Pons (tissue), 1 donor: ENCODE results near the gene CLEC16A.
A peak's percentile ranks its signal among the peaks of the same experiment; 100 is the strongest.

Experiments
- DNase-seq: peaks from one replicate; pipeline ENCODE4 v3.0.0-alpha.2; 2016; ENCODE audit warnings: low spot score

CLEC16A gene, protein sequence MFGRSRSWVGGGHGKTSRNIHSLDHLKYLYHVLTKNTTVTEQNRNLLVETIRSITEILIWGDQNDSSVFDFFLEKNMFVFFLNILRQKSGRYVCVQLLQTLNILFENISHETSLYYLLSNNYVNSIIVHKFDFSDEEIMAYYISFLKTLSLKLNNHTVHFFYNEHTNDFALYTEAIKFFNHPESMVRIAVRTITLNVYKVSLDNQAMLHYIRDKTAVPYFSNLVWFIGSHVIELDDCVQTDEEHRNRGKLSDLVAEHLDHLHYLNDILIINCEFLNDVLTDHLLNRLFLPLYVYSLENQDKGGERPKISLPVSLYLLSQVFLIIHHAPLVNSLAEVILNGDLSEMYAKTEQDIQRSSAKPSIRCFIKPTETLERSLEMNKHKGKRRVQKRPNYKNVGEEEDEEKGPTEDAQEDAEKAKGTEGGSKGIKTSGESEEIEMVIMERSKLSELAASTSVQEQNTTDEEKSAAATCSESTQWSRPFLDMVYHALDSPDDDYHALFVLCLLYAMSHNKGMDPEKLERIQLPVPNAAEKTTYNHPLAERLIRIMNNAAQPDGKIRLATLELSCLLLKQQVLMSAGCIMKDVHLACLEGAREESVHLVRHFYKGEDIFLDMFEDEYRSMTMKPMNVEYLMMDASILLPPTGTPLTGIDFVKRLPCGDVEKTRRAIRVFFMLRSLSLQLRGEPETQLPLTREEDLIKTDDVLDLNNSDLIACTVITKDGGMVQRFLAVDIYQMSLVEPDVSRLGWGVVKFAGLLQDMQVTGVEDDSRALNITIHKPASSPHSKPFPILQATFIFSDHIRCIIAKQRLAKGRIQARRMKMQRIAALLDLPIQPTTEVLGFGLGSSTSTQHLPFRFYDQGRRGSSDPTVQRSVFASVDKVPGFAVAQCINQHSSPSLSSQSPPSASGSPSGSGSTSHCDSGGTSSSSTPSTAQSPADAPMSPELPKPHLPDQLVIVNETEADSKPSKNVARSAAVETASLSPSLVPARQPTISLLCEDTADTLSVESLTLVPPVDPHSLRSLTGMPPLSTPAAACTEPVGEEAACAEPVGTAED

DNA sequence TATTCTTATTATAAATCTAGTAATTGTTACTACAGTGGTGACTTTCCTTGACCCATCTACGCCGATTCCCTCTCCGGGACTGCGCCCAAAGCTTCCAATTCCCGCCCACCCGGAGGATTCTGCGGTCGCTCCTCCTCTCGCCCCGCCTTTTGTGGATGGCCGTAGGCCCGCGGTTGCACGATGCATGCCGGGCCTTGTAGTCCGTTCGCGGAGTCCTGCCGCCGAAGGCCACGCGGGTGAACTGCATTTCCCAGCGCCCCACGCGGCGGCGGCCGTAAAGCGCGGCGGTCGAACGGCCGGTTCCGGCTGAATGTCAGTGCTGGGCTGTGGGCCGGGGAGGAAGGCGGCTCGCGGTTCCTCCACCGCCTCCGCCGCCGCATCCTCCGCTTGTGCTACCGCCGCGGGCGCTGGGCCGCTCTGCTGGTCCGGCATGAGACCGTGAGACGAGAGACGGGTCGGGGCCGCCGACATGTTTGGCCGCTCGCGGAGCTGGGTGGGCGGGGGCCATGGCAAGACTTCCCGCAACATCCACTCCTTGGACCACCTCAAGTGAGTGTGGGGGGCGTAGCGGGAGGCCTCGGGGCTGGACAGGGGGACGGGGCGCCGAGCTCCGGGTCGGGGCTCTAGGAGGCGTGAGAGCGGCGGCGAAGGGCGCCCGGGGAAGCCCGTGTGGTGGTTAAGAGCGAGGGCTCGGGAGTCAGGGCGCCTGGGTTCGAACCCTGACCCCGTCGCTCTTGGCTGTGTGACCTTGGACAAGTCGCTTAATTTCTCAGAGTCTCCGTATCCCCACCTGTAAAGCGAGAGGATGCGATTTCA is at the start of gene CLEC16A:
Gene CLEC16A, plus strand, starts transcription at position 316 of the 816 bp plus-strand sequence. Its CDS starts 154 bp downstream, at position 470.
- peak; percentile 96 for DNase-seq

DNA sequence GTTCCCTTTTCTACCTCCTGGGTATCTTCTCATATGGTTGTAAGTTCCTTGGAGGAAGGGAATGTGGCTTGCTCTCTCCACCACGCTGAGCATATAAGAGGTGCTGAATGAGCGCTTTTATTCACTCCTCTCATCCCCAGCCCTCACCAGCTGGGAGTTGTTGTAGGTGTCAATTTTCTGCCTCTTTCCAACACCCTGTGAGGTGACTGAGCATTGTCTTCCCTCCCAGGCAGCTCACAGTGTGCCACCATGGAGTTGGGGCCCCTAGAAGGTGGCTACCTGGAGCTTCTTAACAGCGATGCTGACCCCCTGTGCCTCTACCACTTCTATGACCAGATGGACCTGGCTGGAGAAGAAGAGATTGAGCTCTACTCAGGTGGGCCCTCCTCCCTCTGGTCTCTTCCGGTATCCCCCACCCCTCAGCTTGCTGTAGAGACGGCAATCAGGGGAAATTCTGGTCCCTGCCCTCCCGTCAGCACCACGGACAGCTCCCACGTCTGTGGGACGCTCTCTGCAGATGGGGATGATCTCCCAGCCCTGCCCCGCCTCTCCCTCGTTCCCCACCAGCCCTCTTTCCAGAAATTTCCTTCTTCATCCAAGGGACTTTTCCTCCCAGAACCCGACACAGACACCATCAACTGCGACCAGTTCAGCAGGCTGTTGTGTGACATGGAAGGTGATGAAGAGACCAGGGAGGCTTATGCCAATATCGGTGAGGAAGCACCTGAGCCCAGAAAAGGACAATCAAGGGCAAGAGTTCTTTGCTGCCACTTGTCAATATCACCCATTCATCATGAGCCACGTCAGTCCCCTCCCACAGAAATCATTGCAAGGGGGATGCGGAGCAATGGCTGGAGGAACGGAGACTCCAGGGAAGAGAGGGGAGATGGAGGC is 49.1 kb upstream of the CLEC16A start:
- no peak for DNase-seq

- DNase-seq: no peak
Measured at GRCh38 chr16:10896165-10896564, 48.2 kb upstream of the CLEC16A start.

GRCh38 chr16:10896723-10897122 is 47.6 kb upstream of the CLEC16A start:
- no peak for DNase-seq

- no peak for DNase-seq
Measured at GRCh38 chr16:10897134-10897533, 47.2 kb upstream of the CLEC16A start.

DNA sequence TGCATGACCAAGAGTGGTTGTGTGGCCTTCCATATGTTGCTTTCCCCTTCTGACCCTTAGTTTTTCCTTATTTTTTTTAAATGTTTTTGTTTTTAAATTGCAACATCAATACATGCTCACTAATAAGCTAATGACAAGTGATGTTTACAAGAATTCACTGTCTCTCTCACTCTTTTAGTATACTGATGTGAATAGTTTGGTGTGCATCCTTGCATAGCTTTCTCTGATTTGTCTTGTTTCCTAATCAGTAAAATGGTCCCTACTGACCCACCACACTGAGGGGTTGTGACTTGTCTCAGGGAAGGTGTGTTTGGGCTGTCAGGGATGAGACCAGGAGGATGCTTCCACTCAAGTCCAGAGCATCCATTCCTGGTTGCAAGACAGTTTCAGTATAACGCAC is 41.4 kb upstream of the CLEC16A start:
- no peak for DNase-seq

DNA sequence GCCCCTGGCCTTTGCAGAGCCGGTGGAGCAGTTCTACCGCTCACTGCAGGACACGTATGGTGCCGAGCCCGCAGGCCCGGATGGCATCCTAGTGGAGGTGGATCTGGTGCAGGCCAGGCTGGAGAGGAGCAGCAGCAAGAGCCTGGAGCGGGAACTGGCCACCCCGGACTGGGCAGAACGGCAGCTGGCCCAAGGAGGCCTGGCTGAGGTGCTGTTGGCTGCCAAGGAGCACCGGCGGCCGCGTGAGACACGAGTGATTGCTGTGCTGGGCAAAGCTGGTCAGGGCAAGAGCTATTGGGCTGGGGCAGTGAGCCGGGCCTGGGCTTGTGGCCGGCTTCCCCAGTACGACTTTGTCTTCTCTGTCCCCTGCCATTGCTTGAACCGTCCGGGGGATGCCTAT is 37.9 kb upstream of the CLEC16A start:
- no peak for DNase-seq

DNA sequence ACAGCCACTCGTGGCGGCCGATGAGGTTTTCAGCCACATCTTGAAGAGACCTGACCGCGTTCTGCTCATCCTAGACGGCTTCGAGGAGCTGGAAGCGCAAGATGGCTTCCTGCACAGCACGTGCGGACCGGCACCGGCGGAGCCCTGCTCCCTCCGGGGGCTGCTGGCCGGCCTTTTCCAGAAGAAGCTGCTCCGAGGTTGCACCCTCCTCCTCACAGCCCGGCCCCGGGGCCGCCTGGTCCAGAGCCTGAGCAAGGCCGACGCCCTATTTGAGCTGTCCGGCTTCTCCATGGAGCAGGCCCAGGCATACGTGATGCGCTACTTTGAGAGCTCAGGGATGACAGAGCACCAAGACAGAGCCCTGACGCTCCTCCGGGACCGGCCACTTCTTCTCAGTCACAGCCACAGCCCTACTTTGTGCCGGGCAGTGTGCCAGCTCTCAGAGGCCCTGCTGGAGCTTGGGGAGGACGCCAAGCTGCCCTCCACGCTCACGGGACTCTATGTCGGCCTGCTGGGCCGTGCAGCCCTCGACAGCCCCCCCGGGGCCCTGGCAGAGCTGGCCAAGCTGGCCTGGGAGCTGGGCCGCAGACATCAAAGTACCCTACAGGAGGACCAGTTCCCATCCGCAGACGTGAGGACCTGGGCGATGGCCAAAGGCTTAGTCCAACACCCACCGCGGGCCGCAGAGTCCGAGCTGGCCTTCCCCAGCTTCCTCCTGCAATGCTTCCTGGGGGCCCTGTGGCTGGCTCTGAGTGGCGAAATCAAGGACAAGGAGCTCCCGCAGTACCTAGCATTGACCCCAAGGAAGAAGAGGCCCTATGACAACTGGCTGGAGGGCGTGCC is 37.2 kb upstream of the CLEC16A start:
- no peak for DNase-seq

DNA sequence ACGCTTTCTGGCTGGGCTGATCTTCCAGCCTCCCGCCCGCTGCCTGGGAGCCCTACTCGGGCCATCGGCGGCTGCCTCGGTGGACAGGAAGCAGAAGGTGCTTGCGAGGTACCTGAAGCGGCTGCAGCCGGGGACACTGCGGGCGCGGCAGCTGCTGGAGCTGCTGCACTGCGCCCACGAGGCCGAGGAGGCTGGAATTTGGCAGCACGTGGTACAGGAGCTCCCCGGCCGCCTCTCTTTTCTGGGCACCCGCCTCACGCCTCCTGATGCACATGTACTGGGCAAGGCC is 36.7 kb upstream of the CLEC16A start:
- DNase-seq: no peak

DNA sequence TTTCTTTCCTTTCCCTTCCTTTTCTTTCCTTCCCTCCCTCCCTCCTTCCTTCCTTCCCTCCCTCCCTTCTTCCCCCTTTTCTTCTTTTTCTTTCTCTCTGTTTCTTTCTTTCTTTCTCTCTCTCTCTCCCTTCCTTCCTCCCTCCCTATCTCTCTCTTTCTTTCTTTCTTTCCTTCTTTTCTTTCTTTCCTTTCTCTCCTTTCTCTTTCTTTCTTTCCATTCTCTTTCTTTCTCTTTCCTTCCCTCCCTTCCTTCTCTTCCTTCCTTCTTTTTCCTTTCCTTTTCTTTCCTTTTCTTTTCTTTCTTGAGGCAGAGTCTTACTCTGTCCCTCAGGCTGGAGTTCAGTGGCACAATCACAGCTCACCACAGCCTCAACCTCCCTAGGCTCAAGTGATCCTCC is 33.1 kb upstream of the CLEC16A start:
- DNase-seq: no peak

GRCh38 chr16:10916534-10916933 is 27.8 kb upstream of the CLEC16A start:
- DNase-seq: no peak

- peak; percentile 91 for DNase-seq
Measured at GRCh38 chr16:10918294-10919002, 25.9 kb upstream of the CLEC16A start.

DNA sequence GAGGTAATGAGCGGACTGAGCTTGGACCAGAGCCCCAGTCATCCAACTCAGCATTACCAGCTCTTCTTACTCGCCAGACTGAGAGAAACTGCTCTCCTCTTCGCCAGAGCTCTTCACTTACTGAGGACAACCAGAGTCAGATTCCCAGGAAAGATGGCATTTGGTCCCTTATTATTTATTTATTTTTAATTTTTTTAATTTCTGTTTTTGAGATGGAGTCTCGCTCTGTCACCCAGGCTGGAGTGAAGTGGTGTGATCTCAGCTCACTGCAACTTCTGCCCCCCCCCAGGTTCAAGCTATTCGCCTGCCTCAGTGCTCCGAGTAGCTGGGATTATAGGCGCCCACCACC is 25.4 kb upstream of the CLEC16A start:
- DNase-seq: no peak

DNA sequence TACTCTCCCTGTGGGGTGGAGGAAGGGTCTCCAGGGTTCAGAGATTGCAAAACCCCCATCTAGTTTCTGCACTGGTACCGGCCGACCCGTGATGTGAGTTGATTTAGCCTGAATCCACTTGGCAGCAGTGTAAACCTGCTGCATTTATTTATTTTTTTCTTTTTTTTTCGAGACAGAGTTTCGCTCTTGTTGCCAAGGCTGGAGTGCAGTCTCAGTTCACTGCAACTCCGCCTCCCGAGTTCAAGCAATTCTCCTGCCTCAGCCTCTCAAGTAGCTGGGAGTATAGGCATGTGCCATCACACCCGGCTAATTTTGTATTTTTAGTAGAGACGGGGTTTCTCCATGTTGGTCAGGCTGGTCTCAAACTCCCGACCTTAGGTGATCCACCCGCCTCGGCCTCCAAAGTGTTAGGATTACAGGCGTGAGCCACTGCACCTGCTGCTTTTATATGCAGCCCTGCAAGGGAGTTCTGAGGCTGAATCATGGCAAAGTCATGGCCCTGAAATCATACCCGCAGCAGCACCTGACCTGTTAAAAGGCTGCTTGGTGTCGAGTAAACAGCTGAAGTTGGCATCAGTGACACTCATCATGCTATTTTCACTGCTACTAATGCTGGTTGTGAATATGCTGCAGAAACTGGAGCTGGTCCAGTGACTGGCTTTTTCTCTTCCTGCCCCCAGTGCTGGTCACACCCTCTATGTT is 23.5 kb upstream of the CLEC16A start:
- DNase-seq: no peak

GRCh38 chr16:10921536-10922327 is 22.6 kb upstream of the CLEC16A start:
- no peak for DNase-seq

DNA sequence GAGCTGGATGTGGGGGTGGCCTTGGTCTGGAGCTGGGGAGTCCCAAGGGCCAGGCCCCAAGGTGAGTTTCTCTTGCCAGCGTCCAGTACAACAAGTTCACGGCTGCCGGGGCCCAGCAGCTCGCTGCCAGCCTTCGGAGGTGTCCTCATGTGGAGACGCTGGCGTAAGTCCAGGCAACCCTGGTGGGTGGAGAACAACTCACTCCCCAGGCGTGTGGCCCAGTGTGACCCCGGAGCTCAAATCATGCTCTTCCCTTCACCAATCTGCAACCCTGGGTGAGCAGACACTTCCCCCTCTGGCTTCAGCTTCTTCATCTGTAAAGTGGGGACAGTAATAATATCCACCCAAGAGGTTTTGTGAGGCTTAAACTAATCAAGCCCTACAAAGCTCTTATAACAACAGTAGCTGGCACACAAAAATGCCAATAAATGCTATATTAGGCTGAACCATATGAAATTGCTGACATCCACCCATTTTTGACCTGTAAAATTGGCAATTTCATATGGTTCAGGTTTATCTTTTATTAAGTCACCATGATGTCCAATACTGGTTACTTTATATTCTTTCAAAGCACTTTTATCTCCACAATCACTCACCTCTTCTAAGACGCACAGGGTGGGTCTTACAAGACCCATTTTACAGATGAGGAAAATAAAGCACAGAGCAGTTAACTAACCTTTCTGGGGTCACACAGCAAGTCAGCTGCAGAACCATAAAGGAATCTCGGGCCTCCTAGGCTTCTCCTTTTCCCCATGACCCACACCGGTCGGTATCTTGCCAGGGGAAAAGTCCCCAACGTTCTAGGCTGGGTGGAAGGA is 21.8 kb upstream of the CLEC16A start:
- no peak for DNase-seq

- DNase-seq: no peak
Measured at GRCh38 chr16:10923146-10923649, 21.2 kb upstream of the CLEC16A start.
